GM21367 (cell line): ENCODE results near the gene RRAGC.
A peak's percentile ranks its signal among the peaks of the same experiment; 100 is the strongest.
"Not testable (repeated sequence)": the region's sequence is repeated elsewhere in the genome, so short reads cannot be mapped to it uniquely, and the experiment has no call there.

Source experiments
- ATAC-seq: cut with Tn5 transposase; IDR thresholded peaks from one replicate; pipeline ENCODE4 v1.9.1; 2021; ENCODE audit not compliant: unreplicated experiment

The RRAGC gene

DNA sequence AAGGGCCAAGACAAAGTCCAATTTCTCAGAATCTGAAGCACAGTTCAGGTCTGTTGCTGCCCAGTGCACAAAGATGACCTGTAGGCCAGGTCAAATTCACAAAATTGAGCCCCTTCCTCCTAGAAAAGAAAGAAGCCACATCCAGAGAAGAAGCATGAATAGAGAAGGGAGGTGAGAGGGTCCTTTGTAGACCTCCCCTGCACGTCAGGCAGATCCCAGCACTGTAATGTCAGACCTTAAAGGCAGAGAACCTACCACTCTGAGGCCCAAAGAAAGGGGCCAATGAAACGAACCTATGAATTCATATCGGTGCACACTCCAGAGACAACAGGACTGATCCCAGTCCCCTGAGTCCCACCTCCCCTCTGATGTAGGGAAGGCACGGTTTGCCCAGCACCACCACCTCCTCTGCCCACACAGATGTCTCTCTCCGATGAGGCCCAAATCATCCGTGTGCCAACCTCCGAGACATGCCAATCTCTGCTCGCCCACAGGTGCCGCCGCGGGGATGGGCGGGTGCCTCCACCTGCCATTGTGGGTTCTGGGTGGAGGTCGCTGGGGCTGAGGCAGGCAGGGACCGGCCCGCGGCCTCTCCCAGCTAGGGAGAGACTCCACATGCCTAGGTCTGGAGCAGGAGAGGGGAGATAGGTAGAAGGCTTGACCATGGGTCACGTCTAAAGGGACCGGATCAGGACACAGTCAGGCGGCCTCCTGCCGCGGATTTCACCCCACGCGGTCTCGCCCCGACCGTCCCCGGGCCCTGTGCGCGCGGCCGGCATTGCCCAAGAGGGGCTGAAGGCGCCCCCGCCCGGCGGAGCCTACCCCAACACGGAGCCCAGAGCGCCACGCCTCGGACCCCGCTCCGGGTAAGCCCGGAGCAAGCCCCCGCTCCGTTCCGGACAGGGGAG is 42.1 kb downstream of the RRAGC start:
- no peak for ATAC-seq

DNA sequence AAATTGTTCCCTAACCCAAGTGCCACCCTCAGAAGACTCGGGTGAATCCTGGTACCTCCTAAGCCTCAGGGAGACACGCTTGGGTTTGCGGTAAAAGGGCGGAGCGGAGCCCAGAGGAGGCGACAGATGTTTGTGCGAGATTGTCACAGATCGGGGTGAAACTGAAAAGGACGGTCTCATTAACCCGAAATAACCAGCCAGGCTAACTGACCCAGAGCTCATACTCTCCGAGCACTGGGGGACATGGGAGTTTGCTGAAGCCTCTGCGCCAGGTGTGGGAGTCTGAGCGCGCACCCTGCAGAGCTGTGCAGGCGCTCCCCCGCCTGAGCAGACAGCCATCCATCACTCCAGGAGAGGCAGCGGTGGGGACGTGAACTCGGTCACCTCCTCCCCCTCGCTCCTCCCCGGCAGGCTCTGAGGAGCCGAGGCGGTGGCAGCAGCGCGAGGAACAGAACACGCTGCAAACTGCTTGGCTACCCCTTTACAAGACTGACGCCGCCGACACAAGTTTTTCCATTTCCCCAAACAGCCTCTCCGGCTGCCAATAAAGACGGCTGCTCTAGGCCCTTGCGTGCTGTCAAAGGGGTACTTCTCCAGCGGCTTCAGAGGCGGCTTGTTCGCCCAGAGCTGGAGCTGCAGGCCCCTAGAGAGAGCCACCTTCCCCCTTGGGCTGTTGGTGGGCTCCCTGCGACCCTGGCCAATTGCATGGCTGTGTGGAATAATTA is 43.5 kb downstream of the RRAGC start:
- peak; percentile 84 for ATAC-seq

DNA sequence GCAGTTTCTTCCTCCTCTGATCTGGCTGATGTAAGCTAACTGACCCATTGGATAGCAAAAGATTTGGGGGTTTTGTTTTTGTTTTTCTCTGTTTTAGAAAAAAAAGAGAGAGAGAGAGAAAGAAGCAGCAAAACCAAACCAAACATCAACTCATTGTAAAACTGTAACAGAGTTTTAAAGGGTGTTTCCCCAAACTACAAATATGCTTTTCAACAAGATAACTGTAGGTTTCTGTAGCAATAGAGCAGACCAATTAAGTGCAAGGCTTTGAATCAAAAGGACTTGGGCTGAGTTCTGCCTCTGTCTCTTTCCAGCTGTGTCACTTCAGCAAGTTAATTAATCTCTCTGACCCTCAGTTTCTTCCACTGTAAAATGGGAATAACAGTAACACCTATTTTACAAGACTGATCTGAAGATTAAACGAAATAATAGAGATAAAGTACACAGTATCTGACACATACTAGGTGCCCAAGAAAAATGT is 44.5 kb downstream of the RRAGC start:
- no peak for ATAC-seq

DNA sequence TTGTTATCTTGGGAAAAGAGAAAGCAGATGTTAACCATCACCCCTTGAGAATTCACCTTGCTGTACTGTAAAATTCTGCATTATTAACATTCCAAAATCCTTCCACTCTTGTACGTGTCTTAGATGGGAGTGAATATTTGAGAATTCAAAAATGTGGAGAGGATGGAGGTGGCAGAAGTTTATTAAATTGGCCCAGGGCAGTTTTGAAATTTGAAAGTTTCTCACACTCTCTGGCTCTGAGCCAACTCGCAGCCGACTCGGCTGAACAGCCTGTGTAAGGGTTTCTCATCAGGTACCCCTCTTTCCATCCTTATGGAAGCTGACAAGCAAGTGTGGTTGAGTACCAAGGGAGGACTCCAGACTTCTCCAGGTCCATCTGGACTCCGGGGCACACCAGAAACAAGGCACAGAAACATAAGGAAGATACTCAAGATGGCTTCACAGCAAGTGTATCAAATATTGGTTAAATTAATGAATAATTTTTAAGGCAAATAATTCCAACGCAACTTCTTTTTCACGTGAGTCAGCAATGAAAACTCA is 45.1 kb downstream of the RRAGC start:
- no peak for ATAC-seq

DNA sequence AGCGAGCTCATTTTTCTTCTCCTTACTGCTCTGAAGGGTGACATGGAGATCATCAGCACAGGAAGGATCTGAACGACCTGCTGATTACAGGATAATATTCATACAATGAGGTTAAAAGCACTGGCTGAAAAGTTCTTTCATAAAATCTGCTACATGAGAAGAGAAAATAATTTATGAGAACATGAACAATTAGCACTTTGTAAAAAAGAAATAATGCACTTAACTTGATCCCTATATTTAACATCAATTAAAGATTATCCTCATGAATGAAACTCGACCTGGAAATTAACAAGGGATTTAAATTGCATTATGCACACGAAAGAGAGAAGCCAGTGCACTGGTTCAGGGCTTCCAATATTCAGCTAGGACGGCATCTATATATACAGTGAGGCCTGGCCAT is 46.6 kb downstream of the RRAGC start:
- ATAC-seq = no peak

DNA sequence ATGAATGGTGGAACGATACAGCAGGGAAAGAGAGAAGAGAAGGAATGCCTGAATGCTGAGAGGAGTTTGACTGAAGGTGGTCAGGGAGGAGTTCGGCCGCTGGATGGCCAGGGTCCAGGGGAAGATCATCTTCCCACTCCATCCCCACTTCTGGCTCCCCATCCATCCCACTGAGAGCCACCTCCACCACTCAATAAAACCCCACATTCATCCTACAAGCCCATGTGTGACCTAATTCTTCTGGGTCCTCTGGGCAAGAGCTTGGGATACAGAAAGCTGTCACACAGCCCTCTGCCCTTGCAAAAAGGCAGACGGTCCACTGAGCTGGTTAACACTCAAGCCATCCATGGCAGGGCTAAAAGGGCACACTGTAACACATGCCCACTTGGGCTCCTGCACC is 48.1 kb downstream of the RRAGC start:
- ATAC-seq = not testable (repeated sequence)

DNA sequence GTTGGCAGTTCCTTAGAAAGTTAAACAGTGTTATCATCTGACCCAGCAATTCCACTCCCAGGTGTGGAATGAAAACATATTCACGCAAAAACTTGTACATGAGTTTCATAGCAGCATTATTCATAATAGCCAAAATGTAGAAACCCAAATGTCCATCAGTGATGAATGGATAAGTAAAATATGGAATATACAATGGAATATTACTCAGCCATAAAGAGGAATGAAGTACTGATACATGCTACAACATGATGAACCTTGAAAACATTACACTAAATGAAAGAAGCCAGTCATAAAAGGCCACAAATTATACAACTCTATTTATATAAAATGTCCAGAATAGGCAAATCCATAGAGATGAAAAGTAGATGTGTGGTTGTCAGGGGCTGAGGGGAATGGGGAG is 53.5 kb downstream of the RRAGC start:
- ATAC-seq = no peak

DNA sequence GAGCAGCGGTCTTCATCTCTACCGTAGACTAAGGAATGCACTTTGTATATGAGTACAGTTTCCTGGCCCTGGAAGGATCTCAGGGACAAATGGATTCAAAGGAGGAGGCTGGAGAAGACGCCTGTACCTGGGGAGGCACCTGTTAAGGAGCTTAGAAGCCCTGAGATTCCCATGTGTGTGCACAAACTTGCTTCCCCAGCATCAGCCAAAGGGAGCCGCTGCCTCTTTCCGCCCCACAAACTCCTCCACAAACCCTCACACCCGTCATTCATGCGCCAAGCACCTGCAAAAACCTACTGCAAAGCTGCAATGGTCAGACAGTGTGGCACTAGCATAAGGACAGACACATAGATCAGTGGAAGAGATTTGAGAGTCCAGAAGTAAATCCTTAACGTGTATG is 54.5 kb downstream of the RRAGC start:
- ATAC-seq = no peak

DNA sequence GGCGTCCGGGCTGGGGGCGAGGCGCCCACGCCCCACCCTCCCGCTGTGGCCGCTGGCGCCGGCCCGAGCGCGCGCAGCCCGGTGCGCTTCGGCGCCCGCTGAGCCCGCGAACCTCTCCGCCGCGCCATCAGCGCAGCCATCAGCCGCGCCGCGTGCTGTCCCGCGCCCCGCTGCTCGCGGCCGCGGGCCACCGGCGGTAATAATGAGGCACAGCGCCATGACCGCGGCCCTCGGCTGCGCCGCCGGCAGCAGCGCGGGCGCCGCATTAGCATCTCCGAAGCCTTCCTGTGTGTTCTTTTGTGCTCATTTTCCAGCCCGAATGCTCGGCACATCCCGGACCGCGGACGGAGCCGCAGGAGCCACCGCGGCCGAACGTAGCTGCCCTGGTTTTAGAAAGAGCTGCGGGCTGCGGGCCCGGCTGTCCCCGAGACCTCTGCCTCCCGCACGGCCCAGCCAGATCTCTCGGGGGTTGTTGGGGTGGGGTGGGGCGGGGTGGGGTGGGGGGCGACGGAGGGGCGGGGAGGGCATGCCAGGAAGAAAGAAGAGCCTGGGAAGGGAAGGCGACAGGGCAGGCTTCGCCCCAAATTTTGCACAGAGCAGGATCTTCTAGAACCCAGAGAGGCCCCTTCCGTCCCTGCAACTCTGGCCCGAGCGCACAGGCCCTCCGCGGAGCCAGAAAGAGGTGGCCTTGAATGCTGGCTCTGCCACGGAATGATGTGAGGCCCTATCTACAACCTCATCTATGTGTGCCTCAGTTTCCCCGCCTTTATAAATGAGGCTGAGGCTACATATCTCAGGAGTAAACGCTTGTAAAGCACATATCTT is 55.3 kb downstream of the RRAGC start:
- ATAC-seq = no peak

DNA sequence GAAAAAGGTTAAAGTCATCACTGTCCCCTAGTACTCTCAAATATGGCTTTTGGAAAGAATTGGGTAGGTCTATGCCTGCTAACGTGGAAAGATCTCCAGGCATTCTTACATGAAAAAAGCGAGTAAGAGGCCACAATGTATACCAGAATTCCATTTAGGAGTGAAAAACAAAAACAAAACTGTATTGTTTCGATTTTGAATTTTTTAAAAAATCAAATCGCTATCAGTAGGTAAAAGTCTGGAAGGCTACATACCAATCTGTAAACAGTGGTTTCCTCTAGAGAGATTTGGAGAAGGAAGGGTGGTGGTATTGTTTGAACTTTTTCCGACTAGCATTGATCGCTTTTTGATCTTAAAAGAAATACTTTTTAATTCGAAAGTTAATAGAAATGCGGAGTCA is 55.9 kb downstream of the RRAGC start:
- ATAC-seq = no peak

DNA sequence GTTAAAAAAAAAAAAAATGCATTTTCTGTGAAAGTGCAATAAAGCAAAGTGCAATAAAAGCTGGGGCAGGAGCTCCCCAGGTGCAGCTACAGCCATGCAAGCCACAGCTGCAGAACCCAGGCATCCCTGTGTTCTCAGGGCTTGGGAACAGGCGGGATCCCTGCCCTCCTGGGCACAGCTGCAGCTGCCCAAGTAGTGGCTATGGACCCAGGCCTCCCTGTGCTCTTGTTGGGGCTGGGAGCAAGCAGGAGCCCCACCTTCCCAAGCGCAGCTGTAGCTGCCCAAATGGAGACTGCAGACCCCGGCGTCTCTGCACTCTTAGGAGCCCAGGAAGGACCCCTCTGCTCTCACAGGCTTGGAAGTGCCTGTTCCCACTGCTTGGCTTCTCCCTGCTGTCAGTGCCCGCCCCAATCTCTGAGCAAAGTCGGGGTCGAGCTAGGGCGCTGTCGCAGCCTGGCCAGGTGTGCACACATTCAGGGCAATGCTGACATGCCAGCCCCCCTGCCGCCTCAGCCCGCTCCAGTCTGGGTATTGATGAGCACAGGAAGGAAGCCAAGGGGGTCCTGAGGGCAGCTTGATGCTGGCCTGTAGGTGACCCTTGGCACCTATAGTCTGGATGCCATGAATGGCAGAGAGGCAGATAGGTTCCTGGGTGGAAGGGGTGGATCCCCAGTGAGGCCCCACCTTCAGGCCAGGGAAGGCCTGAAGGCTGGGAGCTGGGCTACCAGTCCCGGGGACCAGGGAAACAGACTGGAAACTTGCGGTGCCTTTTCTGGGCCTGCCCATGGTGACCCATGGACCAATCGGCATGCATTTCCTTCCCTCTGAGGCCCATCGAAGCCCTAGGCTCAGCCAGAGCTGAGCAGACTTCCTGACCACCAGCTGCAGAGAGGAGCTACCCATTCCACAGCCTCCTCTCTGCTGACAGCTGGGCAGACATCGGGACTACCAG is 58.6 kb downstream of the RRAGC start:
- ATAC-seq = no peak

DNA sequence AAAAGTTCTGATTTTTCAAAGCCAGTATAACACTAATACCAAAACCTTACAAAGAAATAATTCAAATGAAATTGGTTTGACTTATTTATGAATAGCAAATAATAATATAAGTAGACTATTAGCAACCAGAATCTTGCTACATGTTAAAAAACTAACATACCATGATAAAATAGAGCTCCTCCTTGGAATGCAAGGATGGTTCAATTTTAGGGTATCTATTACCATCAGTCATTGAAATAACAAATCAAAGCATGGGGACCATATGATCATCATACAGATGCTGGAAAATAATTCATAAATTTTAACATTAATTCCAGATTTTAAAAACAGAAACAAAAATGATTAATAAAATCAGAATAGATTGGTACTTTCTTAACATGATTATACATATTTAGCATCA is 66.3 kb downstream of the RRAGC start:
- ATAC-seq = no peak

DNA sequence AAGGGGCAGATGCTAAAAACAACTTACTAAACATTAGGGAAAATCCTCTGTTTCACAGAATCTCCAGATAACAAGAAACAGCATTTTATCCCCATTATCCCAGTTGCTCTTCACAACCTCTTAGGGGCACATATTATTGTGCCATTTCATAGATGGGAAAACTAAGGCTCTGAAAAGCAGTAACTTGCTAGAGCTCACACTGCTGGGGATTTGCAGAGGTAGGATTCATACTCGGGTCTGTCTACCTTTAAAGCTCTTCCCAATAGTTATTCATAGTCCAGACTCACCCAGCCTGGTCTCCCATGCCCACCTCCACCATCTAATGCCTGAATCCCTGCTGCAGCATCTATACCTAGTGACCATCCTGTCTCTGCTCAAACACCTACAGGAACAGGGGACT is 67.7 kb downstream of the RRAGC start:
- no peak for ATAC-seq

DNA sequence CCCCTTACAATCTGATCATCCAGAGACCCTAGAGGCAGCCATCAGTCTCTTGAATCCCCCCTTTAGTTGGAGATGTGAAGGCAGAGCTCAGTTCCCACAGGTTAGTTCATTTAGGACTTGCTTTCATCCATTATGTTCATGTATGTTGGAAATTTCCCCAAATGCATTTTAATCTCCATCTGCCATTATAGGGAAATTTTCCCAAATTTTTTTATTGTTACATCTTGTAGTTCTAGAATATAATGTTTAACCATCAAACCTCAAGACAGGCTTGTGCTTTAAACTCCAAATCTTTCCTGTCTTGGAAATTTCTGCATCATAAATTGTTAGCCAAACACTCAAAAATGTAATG is 68.4 kb downstream of the RRAGC start:
- no peak for ATAC-seq

DNA sequence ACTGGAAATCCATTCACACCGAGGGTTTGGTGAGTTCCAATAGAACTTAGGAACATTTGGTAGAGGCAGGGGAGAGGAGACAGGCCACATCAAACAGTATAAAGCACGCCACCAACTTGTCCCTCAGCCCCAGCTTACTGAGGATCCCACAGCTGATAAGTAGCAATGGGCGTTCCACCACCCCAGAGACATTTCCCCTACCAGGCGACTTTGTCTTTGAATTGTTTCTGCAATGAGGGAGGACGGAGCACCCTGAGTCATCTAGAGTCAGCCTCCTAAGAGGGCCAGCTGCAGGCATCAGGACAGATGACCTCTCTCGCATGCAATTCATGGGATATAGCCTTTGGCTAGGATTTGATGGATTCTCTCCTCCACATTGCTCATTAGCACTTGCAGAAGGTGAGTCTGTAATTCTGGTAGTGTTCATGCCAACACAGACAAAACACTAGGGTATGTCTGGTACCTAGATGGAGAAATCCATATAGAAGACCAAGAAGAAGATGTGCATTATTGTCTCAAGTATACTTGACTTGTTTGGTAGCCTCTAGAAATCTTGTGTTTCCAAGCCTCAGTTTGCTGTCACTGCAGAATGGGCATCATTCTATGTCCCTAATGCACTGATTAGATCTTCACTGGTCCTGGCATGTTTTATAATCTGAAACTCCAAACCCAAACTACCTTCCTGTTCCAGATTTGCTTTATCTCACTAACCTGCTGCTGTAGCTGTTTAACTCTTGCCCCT is 69.0 kb downstream of the RRAGC start:
- no peak for ATAC-seq

DNA sequence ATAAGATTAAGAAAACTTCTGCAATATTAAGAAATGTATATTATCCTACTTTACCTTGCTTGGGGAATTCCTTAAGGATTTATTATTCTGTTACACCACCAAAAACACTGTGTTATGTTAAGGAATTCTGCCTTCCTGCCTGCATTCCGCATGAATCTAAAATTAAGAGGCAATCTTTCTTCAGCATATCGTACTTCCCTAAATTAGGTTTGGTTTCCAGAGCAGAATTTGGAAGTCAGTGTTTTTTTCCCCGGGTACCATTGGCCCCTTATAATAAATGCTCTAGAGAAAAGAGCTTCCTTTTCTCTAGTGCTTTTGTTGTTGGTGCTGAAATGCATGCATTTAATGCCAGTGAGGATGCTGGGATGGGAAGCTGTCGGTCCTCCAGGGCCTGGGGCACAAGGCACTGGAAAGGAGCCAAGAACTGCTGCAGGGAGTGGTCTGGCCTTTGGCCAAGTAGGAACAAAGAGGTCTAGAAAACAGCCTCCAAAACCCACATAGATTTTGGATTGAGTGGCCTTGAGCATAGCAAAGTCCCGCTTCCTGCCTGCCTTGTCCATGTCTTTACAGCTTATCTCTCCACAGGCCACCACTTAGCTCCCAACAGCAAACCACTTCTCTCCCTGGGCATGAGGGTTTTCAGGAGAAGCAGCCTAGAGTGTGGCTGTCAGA is 69.9 kb downstream of the RRAGC start:
- ATAC-seq = no peak

DNA sequence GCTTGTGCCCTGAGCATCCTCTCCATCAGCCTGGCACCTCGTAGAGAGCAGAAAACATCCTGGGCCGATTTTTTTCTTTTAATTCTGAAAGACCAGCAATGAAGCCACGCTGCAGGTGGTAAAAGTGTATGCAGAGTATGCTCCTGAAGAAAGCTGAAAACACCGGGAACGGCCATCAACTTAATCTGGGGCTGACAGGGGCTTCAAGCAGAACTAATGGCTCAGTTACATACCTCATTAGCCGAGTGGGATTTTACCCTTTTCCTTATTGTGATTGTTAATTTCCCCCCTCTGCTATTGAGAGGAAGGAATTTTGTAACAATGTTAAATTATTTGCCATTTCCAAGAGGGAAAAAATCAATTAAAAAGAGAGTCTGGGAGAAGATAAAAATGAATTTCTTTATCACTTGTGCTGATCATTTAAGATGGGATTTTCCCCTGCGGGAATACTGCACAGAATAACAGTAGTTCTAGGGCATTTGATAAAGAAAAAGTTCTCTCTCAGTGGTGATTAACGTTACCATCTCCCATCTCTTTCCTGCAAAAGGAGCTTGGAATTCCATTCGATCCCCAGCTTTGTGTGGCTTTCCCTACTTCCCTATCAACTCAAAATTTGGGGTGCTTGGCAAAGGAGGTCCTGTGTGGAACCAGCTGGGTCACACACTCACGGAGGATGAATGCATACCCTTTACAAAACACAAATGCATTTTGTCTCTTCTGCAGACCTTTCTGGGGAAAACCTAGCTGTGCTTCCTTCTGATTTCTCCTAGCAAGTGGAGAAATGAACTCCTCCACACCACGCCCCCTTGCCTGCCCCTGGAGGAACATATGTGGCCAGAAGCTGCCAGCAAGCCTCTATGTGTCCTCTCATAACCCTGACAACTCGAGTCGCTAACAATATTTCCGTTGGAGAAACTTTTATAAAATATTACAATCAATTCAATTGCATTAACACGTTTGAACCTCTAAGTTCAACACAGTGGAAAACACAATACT is 70.9 kb downstream of the RRAGC start:
- ATAC-seq = no peak
